H9 (cell line): Measurements from ENCODE around the gene ARAP1. TPM values are rescaled to one million over a fixed set of nuclear protein-coding genes. Genes with fewer than 3 reads are reported as not detected.

Experiments used
- DNase-seq: peaks from one replicate; pipeline ENCODE4 v3.0.0-alpha.2; 2017
- H2AFZ ChIP-seq: one replicate; pipeline ENCODE4 v1.6.1; 2013; ENCODE audit warnings: mild to moderate bottlenecking, low read length, control low read depth, moderate library complexity
- H2AK5ac ChIP-seq: 2 replicates; pipeline ENCODE4 v1.6.1; 2013; ENCODE audit warnings: low read length, control low read depth, mixed read lengths; ENCODE audit not compliant: insufficient read length
- H2BK120ac ChIP-seq: one replicate; pipeline ENCODE4 v1.6.1; 2013; ENCODE audit warnings: low read depth, mild to moderate bottlenecking, low read length, control low read depth, inconsistent platforms; ENCODE audit not compliant: poor library complexity, severe bottlenecking
- H2BK12ac ChIP-seq: 2 replicates; pipeline ENCODE4 v1.6.1; 2013; ENCODE audit warnings: low read length, control low read depth, mixed read lengths, low read depth; ENCODE audit not compliant: insufficient read length
- H2BK15ac ChIP-seq: 2 replicates; pipeline ENCODE4 v1.6.1; 2013; ENCODE audit warnings: low read depth, low read length, control low read depth
- H2BK20ac ChIP-seq: one replicate; pipeline ENCODE4 v1.6.1; 2013; ENCODE audit warnings: low read depth, mild to moderate bottlenecking, low read length, control low read depth, inconsistent platforms; ENCODE audit not compliant: poor library complexity, severe bottlenecking
- H2BK5ac ChIP-seq: 2 replicates; pipeline ENCODE4 v1.6.1; 2013; ENCODE audit warnings: low read length, control low read depth, mixed read lengths; ENCODE audit not compliant: insufficient read length
- H3K14ac ChIP-seq: 2 replicates; pipeline ENCODE4 v1.6.1; 2013; ENCODE audit warnings: low read length, control low read depth; ENCODE audit not compliant: insufficient read depth
- H3K18ac ChIP-seq: 2 replicates; pipeline ENCODE4 v1.6.1; 2013; ENCODE audit warnings: low read depth, mild to moderate bottlenecking, mixed read lengths, low read length, control low read depth; ENCODE audit not compliant: insufficient read length
- H3K23ac ChIP-seq: 2 replicates; pipeline ENCODE4 v1.6.1; 2013; ENCODE audit warnings: low read length, control low read depth, mixed read lengths, low read depth; ENCODE audit not compliant: insufficient read length
- H3K23me2 ChIP-seq: 2 replicates; pipeline ENCODE4 v1.6.1; 2013; ENCODE audit warnings: low read depth, mild to moderate bottlenecking, mixed read lengths, low read length, control low read depth; ENCODE audit not compliant: insufficient read length, poor library complexity, severe bottlenecking
- H3K27ac ChIP-seq: 2 replicates; pipeline ENCODE4 v1.5.1; 2013; ENCODE audit warnings: low read length, control low read depth, mixed read lengths, low read depth; ENCODE audit not compliant: insufficient read length
- H3K27me3 ChIP-seq: 2 replicates; pipeline ENCODE4 v1.6.1; 2013; ENCODE audit warnings: low read length, control low read depth, inconsistent platforms; ENCODE audit not compliant: insufficient read depth
- H3K4ac ChIP-seq: 2 replicates; pipeline ENCODE4 v1.6.1; 2013; ENCODE audit warnings: low read depth, mild to moderate bottlenecking, control low read depth, inconsistent platforms, low read length, moderate library complexity
- H3K4me1 ChIP-seq: 2 replicates; pipeline ENCODE4 v1.6.1; 2013; ENCODE audit warnings: low read length, control low read depth, inconsistent platforms; ENCODE audit not compliant: insufficient read depth
- H3K4me2 ChIP-seq: 2 replicates; pipeline ENCODE4 v1.6.1; 2013; ENCODE audit warnings: low read length, control low read depth, mixed read lengths; ENCODE audit not compliant: insufficient read length, insufficient read depth
- H3K56ac ChIP-seq: 2 replicates; pipeline ENCODE4 v1.6.1; 2013; ENCODE audit warnings: low read depth, mild to moderate bottlenecking, mixed read lengths, low read length, control low read depth; ENCODE audit not compliant: insufficient read length
- H3K79me1 ChIP-seq: 2 replicates; pipeline ENCODE4 v1.6.1; 2013; ENCODE audit warnings: low read depth, mild to moderate bottlenecking, moderate library complexity, low read length, control low read depth, inconsistent platforms; ENCODE audit not compliant: insufficient read depth, poor library complexity, severe bottlenecking
- H3K79me2 ChIP-seq: 2 replicates; pipeline ENCODE4 v1.6.1; 2013; ENCODE audit warnings: low read length, control low read depth, inconsistent platforms; ENCODE audit not compliant: insufficient read depth
- H3K9ac ChIP-seq: 2 replicates; pipeline ENCODE4 v1.6.1; 2013; ENCODE audit warnings: low read length, control low read depth, mixed read lengths; ENCODE audit not compliant: insufficient read length; ENCODE audit errors: extremely low read depth
- H3K9me3 ChIP-seq: one replicate; pipeline ENCODE4 v1.6.1; 2013; ENCODE audit warnings: low read depth, low read length, inconsistent platforms; ENCODE audit not compliant: control insufficient read depth
- H3T11ph ChIP-seq: one replicate; pipeline ENCODE4 v1.6.1; 2013; ENCODE audit warnings: mild to moderate bottlenecking, low read length, control low read depth, inconsistent platforms
- H4K20me1 ChIP-seq: one replicate; pipeline ENCODE4 v1.6.1; 2013; ENCODE audit not compliant: control insufficient read depth, insufficient read length, insufficient read depth
- H4K5ac ChIP-seq: 2 replicates; pipeline ENCODE4 v1.6.1; 2013; ENCODE audit warnings: low read depth, mild to moderate bottlenecking, mixed read lengths, low read length, control low read depth; ENCODE audit not compliant: insufficient read length
- H4K8ac ChIP-seq: replicated peaks from 2 replicates; pipeline ENCODE4 v1.6.1; 2013; ENCODE audit warnings: low read length, control low read depth, mixed read lengths, low read depth; ENCODE audit not compliant: insufficient read length
- H4K91ac ChIP-seq: 2 replicates; pipeline ENCODE4 v1.6.1; 2013; ENCODE audit warnings: low read depth, mild to moderate bottlenecking, moderate library complexity, mixed read lengths, low read length, control low read depth; ENCODE audit not compliant: insufficient read length
- H3K27ac Mint-ChIP-seq, 3 experiments: 2 replicates in 2 of 3; 3 replicates in 1 of 3; pipeline ENCODE4 v1.8.0; 2020 to 2021; ENCODE audit warnings: mixed read lengths in 3 of 3, mild to moderate bottlenecking in 1 of 3, moderate library complexity in 1 of 3
- H3K27me3 Mint-ChIP-seq: 2 replicates; pipeline ENCODE4 v1.8.0; 2021; ENCODE audit warnings: low read depth, mild to moderate bottlenecking, moderate library complexity, mixed read lengths
- H3K36me3 Mint-ChIP-seq, 3 experiments: 2 replicates in 2 of 3; 3 replicates in 1 of 3; pipeline ENCODE4 v1.8.0; 2020 to 2021; ENCODE audit warnings: low read depth in 3 of 3, mixed read lengths in 3 of 3; ENCODE audit not compliant: insufficient read depth in 1 of 3
- H3K4me1 Mint-ChIP-seq, 2 experiments: 2 replicates each; pipeline ENCODE4 v1.8.0; 2020; ENCODE audit warnings: mixed read lengths in 2 of 2
- H3K4me3 Mint-ChIP-seq, 2 experiments: 2 replicates in 1 of 2; 3 replicates in 1 of 2; pipeline ENCODE4 v1.8.0; 2020 to 2021; ENCODE audit warnings: mild to moderate bottlenecking in 2 of 2, mixed read lengths in 2 of 2, moderate library complexity in 1 of 2
- H3K9me3 Mint-ChIP-seq, 2 experiments: 2 replicates in 1 of 2; 3 replicates in 1 of 2; pipeline ENCODE4 v1.8.0; 2020; ENCODE audit warnings: mild to moderate bottlenecking in 2 of 2, mixed read lengths in 2 of 2, moderate library complexity in 1 of 2
- CTCF ChIP-seq: fragments of 200-600 bp; sonication (generic); conservative IDR thresholded peaks from 3 replicates; pipeline ENCODE4 v1.8.0; 2021; ENCODE audit warnings: antibody characterized with exemption, mild to moderate bottlenecking
- WGBS: extraction: QIAGEN DNeasy Blood & Tissue Kit; methylation state at CpG from one replicate; pipeline ENCODE4 v1.1.7; 2013; ENCODE audit warnings: missing lambda C conversion rate, low lambda C conversion rate, mixed read lengths; ENCODE audit not compliant: insufficient read length; ENCODE audit errors: extremely low coverage; 5-methylcytosine and 5-hydroxymethylcytosine counted together
- total RNA-seq: library from RNA; stranded (reverse); gene quantifications from 2 replicates; pipeline ENCODE4 v1.2.1, GENCODE V29; 2021

ARAP1 gene
- total RNA-seq, 1 experiment from 2014 or later: 59.4 TPM

DNA sequence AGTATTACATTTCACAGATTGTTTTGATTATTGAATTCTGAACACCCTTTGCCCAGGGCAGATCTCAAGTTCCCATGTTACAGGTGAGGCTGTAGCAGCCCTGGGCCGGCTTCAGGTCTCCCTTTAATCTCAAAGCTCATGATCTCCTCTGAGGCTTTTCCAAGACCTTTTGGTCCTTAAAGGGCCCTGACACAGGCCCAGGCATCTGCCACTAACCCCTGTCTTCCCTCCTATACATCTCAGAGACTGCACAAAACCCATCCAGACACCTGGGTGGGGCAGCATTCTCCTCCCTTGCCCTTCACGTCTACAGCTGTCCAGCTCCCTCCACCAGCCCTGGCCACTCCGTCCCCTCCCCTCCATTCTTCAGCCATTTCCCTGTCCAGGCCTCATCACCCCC is 115.8 kb downstream of the ARAP1 start:
- H3K4ac ChIP-seq: no peak overlapping the region
- no peaks in the 10 kb centered on the region for H3K79me1 ChIP-seq
- no peak overlapping the region for H2BK5ac ChIP-seq
- no peak overlapping the region for H3K27ac ChIP-seq
- H2BK12ac ChIP-seq: no peak overlapping the region
- no peak overlapping the region for H4K5ac ChIP-seq
- no peak overlapping the region for H3K14ac ChIP-seq
- Mint-ChIP-seq H3K36me3 (0 out of 7 replicates have a peak, but pooled peaks cover 0 to 1% (median 0%) of the 10 kb centered on the region in 3 experiments), H3K4me1 (peaks cover 32 to 43% of the 10 kb centered on the region in 2 experiments), H3K9me3 (0 out of 5 replicates have a peak, but pooled peaks cover 0 to 2% of the 10 kb centered on the region in 2 experiments), H3K27ac (peak overlapping the region in 1 of 3 experiments; percentile 61; a peak in 1 of 7 replicates), H3K27me3 (peaks cover 15% of the 10 kb centered on the region), H3K4me3 (peak overlapping the region in 1 of 2 experiments; percentile 5; a peak in 1 of 5 replicates)
- DNase-seq: no peak
- no peaks in the 10 kb centered on the region for H4K20me1 ChIP-seq
- peaks cover 17% of the 10 kb centered on the region; the same call in 1 of the 2 replicates for H3K27me3 ChIP-seq
- WGBS: no CpG with 5 or more reads among the region's 3 CpGs
- H4K91ac ChIP-seq: no peak overlapping the region
- H3T11ph ChIP-seq: no peak overlapping the region
- H3K23me2 ChIP-seq: no peaks in the 10 kb centered on the region
- H3K18ac ChIP-seq: no peak overlapping the region
- no peak overlapping the region for H2BK120ac ChIP-seq
- H2BK20ac ChIP-seq: no peak overlapping the region
- no peaks in the 10 kb centered on the region for H3K79me2 ChIP-seq
- H2BK15ac ChIP-seq: no peak overlapping the region
- H3K4me2 ChIP-seq: no peak overlapping the region
- H2AFZ ChIP-seq: no peak overlapping the region
- H4K8ac ChIP-seq: no peak overlapping the region
- no peaks in the 10 kb centered on the region for H3K9me3 ChIP-seq
- H3K56ac ChIP-seq: no peak overlapping the region
- no peak for TF ChIP-seq CTCF
- peaks cover 5% of the 10 kb centered on the region; the same call in 1 of the 2 replicates for H3K4me1 ChIP-seq
- no peak overlapping the region for H3K23ac ChIP-seq
- no peak overlapping the region for H2AK5ac ChIP-seq
- H3K9ac ChIP-seq: no peak overlapping the region
